GM18517 (cell line): ENCODE results near the gene RIPK4.

Experiments
- ATAC-seq: cut with Tn5 transposase; IDR thresholded peaks from one replicate; pipeline ENCODE4 v1.9.1; 2021; ENCODE audit warnings: mild to moderate bottlenecking, moderate library complexity; ENCODE audit not compliant: unreplicated experiment

The RIPK4 gene

GRCh38 chr21:41770901-41771624, 4.2 kb upstream of the RIPK4 start:
- ATAC-seq, result no peak

GRCh38 chr21:41769933-41770332, 3.1 kb upstream of the RIPK4 start:
- no peak for ATAC-seq

- no peak for ATAC-seq
Observed at GRCh38 chr21:41769521-41769920, 2.7 kb upstream of the RIPK4 start.

GRCh38 chr21:41769111-41769510, 2.3 kb upstream of the RIPK4 start:
- no peak for ATAC-seq

- no peak for ATAC-seq
Observed at GRCh38 chr21:41768437-41769042, 1.7 kb upstream of the RIPK4 start.

- no peak for ATAC-seq
Observed at GRCh38 chr21:41767606-41768436, 969 bp upstream of the RIPK4 start.

GRCh38 chr21:41765973-41766882, 624 bp downstream of the RIPK4 start:
- ATAC-seq, result no peak

GRCh38 chr21:41765420-41765821, 1.4 kb downstream of the RIPK4 start:
- no peak for ATAC-seq

- no peak for ATAC-seq
Observed at GRCh38 chr21:41764558-41765419, 2.1 kb downstream of the RIPK4 start.

- no peak for ATAC-seq
Observed at GRCh38 chr21:41763996-41764395, 2.9 kb downstream of the RIPK4 start.

GRCh38 chr21:41763398-41763931, 3.4 kb downstream of the RIPK4 start:
- no peak for ATAC-seq

GRCh38 chr21:41762753-41763152, 4.1 kb downstream of the RIPK4 start:
- no peak for ATAC-seq

- ATAC-seq, result no peak
Observed at GRCh38 chr21:41761934-41762635, 4.8 kb downstream of the RIPK4 start.

- no peak for ATAC-seq
Observed at GRCh38 chr21:41761211-41761933, 5.5 kb downstream of the RIPK4 start.

- no peak for ATAC-seq
Observed at GRCh38 chr21:41760411-41760810, 6.4 kb downstream of the RIPK4 start.

- ATAC-seq, result no peak
Observed at GRCh38 chr21:41759926-41760325, 6.9 kb downstream of the RIPK4 start.

GRCh38 chr21:41759214-41759840, 7.5 kb downstream of the RIPK4 start:
- ATAC-seq, result no peak

- ATAC-seq, result no peak
Observed at GRCh38 chr21:41758550-41758949, 8.3 kb downstream of the RIPK4 start.
